Activated T-cell treated with anti-CD3 and anti-CD28 coated beads for 4 hours (primary cell): ENCODE results near the gene DHX15.

ENCODE experiments used
- DNase-seq: peaks from one replicate; pipeline ENCODE4 v3.0.0-alpha.2; 2020

DHX15 gene

GRCh38 chr4:24578364-24578763 is 6.0 kb downstream of the DHX15 start:
- DNase-seq: no peak

- DNase-seq: no peak
Measured at GRCh38 chr4:24576276-24576675, 8.1 kb downstream of the DHX15 start.

GRCh38 chr4:24574236-24574635 is 10.1 kb downstream of the DHX15 start:
- no peak for DNase-seq

- DNase-seq: no peak
Measured at GRCh38 chr4:24573582-24573981, 10.8 kb downstream of the DHX15 start.

- DNase-seq: no peak
Measured at GRCh38 chr4:24570574-24571236, 13.6 kb downstream of the DHX15 start.

GRCh38 chr4:24570172-24570571 is 14.2 kb downstream of the DHX15 start:
- no peak for DNase-seq

GRCh38 chr4:24569662-24570061 is 14.7 kb downstream of the DHX15 start:
- no peak for DNase-seq

GRCh38 chr4:24568425-24568824 is 15.9 kb downstream of the DHX15 start:
- no peak for DNase-seq

GRCh38 chr4:24565054-24565453 is 19.3 kb downstream of the DHX15 start:
- no peak for DNase-seq

GRCh38 chr4:24564488-24564887 is 19.9 kb downstream of the DHX15 start:
- no peak for DNase-seq

GRCh38 chr4:24561438-24562139 is 22.8 kb downstream of the DHX15 start:
- no peak for DNase-seq

GRCh38 chr4:24560868-24561368 is 23.4 kb downstream of the DHX15 start:
- DNase-seq: no peak

GRCh38 chr4:24559889-24560288 is 24.5 kb downstream of the DHX15 start:
- no peak for DNase-seq

- no peak for DNase-seq
Measured at GRCh38 chr4:24559032-24559821, 25.1 kb downstream of the DHX15 start.

- DNase-seq: no peak
Measured at GRCh38 chr4:24557026-24558025, 27.0 kb downstream of the DHX15 start.

GRCh38 chr4:24551492-24552289 is 32.7 kb downstream of the DHX15 start:
- DNase-seq: no peak

GRCh38 chr4:24550441-24551175 is 33.7 kb downstream of the DHX15 start:
- no peak for DNase-seq

- DNase-seq: no peak
Measured at GRCh38 chr4:24547979-24548378, 36.4 kb downstream of the DHX15 start.

- DNase-seq: no peak
Measured at GRCh38 chr4:24544208-24544988, 40.0 kb downstream of the DHX15 start.

GRCh38 chr4:24537025-24537424 is 47.3 kb downstream of the DHX15 start:
- no peak for DNase-seq
